SIG-M5 (cell line): ENCODE results near the gene DGKQ.
"Not testable (repeated sequence)": the region's sequence is repeated elsewhere in the genome, so short reads cannot be mapped to it uniquely, and the experiment has no call there.

Experiments
- DNase-seq: peaks from one replicate; lab custom pipeline; 2025; lab: John Stamatoyannopoulos, UW

The DGKQ gene

GRCh38 chr4:949656-950055, 23.7 kb downstream of the DGKQ start:
- no peak for DNase-seq

DNA sequence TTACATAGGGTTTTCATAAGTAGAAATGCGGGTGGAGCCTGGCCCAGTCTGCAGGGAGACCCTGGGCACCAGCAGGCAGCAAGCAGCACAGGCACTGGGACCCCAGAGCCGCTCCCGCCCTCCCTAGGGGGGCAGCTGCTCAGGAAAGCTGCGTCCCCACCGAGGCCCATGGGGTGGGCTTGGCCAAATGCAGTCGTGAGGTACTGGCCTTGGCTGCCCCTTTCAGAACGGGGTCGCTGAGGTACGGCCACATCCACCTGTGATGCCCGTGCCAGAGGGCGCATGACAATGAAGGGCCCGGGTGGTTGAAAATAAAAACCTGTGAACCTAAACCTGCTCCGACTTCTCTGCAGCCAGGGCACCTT, 24.5 kb downstream of the DGKQ start:
- DNase-seq, result no peak

GRCh38 chr4:948101-948935, 25.1 kb downstream of the DGKQ start:
- DNase-seq, result no peak

DNA sequence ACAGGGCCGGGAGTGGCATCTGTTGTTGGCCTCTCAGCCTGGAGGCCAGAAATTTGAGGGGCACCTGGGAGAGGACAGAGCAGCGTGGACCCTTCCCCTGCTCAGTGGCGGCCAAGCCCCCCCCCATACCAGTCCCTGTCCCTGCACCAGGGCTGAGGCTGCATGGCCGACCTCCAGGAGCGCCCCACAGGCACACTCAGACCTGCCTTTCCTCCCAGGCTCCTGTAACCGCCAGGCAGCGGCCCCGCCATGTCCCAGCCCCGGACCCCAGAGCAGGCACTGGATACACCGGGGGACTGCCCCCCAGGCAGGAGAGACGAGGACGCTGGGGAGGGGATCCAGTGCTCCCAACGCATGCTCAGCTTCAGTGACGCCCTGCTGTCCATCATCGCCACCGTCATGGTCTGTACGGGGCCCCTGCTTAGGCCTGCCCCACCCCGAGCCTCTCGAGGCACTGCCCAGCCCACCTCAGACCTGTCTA, 25.8 kb downstream of the DGKQ start:
- no peak for DNase-seq

DNA sequence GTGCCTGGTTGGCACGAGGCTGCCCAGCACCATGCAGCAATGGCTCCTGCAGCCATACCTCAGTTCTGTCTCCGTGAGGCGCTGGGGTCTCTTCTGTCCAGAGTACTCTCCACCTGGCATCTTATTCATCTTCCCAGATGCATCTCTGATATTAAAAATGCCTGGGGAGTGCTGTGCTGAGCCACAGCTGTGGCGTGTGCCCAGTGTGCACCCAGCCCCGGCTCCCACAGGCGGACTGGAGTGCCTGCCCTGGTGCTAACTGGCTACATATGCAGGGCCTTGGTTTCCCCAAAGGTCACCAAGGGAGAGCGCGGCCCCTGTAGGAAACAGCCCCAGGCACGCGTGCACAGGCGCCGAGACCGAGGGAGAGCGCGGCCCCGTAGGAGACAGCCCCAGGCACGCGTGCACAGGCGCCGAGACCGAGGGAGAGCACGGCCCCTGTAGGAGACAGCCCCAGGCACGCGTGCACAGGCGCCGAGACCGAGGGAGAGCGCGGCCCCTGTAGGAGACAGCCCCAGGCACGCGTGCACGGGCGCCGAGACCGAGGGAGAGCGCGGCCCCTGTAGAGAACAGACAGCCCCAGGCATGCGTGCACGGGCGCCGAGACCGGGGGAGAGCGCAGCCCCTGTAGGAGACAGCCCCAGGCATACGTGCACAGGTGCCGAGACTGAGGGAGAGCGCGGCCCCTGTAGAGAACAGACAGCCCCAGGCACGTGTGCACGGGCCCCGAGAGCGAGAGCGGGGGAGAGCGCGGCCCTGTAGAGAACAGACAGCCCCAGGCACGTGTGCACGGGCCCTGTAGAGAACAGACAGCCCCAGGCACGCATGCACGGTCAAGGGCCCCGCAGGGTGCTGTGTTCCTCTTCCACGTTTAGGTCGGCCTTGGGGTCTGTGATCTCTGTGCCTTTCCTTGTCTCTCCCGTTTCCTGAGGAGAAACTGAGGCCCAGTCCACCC, 26.6 kb downstream of the DGKQ start:
- no peak for DNase-seq

DNA sequence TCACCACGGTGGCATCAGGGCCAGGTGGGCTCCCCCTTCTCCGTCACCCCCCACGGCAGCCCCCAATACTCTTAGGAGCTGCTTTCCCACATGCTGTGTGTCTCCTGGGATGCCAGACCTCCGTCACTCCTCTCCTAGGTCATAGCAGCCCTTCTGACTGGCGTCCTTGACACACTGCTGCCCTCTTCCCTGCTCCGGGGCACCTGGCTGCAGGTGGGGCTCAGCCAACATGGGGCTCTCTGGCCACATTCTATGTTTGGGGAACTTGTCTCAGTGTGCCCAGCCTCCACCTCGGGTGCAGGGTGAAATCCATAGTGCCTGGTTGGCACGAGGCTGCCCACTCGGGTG, 27.3 kb downstream of the DGKQ start:
- DNase-seq, result no peak

GRCh38 chr4:945274-946102, 27.9 kb downstream of the DGKQ start:
- DNase-seq, result no peak

- DNase-seq, result not testable (repeated sequence)
Observed at GRCh38 chr4:939508-939907, 33.9 kb downstream of the DGKQ start.

DNA sequence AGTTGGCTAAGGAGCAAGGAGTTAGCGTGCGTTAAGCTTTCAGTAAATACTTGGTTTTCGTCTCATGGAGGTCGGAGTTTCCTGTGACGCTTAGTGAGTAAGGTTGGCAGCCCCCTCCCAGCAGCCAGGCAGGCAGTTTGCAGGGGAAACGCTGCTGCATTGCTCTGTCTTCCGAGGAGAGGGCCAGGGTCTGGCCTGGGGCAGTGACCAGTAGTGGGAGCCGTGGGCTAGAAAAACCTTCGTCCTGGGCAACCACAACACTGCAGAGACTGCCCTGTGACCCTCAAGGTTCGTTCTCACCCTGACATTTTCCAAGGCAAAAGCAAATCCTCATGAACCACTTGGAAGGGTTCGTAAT, 40.7 kb downstream of the DGKQ start:
- no peak for DNase-seq

- DNase-seq, result peak; percentile 4
Observed at GRCh38 chr4:931960-932712, 41.2 kb downstream of the DGKQ start, which contains the start of the genes GAK and TMEM175. Gene GAK, minus strand, starts transcription at chr4:932316. Its CDS starts 129 bp downstream, at chr4:932187. Gene TMEM175, plus strand, starts transcription at chr4:932460. Its CDS starts 15,280 bp downstream, at chr4:947740.

- no peak for DNase-seq
Observed at GRCh38 chr4:931194-931959, 42.0 kb downstream of the DGKQ start.

DNA sequence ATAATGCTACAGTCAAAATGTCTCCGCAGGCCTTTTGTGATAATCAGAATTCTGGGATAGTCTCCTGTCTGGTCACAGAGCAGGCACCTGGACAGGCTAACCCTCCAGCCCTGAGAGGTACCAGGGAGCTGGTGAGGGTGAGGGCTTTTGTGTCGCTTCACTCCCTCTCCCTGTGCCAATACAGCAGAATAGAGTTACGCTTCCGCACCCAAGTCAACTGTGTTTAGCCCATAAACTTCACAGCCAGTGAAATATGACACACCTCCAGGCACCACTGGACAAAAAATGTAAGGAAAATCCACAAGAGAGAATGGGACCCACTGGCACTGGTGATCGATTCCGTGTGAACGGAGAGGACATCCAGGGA, 42.6 kb downstream of the DGKQ start:
- no peak for DNase-seq

DNA sequence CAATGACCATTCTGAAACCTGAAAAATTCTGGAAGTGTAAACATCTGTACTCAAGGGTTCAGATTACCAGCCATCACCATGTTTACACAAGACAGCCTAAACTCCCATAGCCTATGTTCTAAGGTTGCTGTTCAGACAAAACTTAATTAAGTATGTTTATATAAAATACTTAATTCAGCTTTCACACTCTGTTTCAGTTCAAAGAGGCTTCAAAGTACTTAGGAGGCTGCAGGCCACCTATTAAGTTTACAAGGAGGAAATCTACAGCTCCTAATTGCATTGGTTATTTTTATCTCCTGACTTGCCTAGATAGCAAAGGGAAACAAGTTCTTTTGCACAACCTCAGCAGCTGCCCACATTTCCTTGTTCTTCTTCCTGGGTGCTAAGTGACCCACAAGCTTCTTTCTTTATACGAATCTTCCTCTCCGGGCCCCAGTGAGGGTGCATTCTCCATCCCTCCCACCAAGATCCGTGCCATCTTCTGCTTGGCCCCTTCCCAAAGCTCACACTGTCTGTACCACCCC, 43.3 kb downstream of the DGKQ start:
- DNase-seq, result no peak

DNA sequence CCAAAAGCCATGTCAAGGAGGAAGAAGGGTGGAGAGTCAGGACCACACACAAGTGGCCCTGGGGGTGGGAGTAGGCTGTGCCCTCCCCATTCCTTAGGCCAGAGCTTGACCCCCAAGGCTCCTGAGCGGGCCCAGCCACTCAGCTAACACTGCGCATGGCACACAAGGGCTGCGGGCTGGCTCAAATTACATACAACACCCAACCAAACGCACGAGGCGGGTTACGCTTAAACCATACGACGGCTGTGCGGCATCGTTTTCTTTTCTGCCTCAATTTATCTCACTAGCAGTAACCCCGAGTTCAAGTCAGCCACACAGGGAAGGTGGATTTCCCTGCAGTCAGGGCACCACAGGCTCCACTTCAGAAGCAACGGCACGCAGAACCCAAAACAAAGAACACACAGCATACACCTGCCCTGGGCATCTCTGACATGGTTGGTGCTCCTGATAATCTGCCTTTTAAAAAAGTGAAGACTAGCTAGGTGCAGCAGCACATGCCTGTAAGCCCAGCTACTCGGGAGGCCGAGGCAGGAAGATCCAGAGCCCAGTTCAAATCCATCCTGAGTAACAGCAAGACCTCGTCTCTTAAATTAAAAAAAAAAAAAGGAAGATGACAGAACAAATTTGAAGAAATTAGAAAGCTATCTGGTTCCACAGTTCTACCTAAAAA, 44.1 kb downstream of the DGKQ start:
- no peak for DNase-seq

GRCh38 chr4:927566-927965, 45.8 kb downstream of the DGKQ start:
- DNase-seq, result not testable (repeated sequence)

- DNase-seq, result no peak
Observed at GRCh38 chr4:926538-926937, 46.8 kb downstream of the DGKQ start.

DNA sequence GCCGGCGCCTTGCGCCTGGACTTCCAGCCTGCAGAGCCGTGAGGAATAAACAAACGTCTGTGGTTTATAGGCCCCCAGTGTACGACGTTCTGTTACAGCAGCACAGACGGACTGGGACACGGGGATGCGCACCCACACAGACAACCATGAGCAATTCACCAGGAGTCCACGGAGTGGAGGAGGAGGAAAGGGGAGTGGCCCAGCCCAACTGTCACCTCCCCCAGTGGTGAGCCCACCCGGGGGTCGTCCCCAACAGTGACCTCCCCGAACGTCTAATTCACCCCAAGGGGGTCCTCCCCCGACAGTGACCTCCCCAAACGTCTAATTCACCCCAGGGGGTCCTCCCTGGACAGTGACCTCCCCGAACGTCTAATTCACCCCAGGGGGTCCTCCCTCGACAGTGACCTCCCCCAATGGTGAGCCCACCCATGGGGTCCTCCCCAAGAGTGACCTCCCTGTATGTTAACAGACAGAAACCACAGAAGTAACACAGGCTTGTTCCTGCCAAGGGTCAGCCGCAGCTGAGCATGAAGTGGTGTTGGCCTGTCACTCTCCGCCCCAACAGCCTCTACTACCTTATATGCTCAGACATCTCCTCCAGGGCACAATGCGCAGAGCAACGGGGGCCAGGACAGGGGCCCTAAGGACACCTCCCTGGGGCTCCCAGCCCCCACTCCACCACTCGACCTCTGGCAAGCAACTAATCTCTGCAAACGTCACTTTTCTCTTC, 47.4 kb downstream of the DGKQ start:
- DNase-seq, result no peak

- no peak for DNase-seq
Observed at GRCh38 chr4:925171-925570, 48.2 kb downstream of the DGKQ start.
